DLD1 (cell line): ENCODE results near the gene MYH14.

Source experiments
- in situ Hi-C: cut with HindIII; loops from 2 replicates; pipeline ENCODE4 v1.10.0; 2017; ENCODE audit warnings: low sequenced_read_pairs

Gene MYH14

GRCh38 chr19:50255115-50255514, 51.7 kb downstream of the MYH14 start:
- in situ Hi-C loops = no loop called here

DNA sequence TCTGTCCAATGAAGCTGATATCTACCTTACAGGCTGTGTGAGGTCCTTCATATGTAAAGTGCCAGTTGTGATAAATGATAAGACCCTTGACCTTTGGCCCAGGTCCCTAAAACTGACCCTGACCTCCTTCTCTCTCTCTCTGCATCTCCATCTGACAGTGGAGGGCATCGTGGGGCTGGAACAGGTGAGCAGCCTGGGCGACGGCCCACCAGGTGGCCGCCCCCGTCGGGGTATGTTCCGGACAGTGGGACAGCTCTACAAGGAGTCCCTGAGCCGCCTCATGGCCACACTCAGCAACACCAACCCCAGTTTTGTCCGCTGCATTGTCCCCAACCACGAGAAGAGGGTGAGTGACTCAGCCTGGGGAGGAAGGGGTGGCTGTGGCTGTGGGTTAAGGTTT, 53.7 kb downstream of the MYH14 start:
- in situ Hi-C loops = no loop called here

GRCh38 chr19:50258918-50259372, 55.5 kb downstream of the MYH14 start:
- in situ Hi-C loops = no loop called here

GRCh38 chr19:50261446-50261970, 58.1 kb downstream of the MYH14 start:
- in situ Hi-C loops = no loop called here

GRCh38 chr19:50263176-50263575, 59.8 kb downstream of the MYH14 start:
- in situ Hi-C loops = no loop called here

GRCh38 chr19:50264483-50265186, 61.2 kb downstream of the MYH14 start:
- in situ Hi-C loops = no loop called here

- in situ Hi-C loops = no loop called here
These were observed 62.6 kb downstream of the MYH14 start for GRCh38 chr19:50266041-50266440.

DNA sequence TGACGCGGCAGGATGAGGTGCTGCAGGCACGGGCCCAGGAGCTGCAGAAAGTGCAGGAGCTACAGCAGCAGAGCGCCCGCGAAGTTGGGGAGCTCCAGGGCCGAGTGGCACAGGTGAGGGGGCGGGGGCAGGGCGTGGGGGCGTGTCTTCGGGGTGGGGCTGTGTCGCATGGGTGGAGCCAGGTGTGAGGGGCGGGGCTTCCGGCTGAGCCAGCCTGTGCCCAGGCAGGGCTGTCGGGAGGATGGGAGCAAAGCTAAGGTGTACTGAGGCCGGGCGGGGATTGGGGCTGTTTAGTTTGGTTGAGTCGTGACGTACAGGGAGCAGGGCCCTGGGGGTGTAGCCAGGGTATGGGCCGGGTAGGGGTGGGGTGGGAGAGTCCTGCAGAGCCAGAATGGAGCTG, 63.5 kb downstream of the MYH14 start:
- in situ Hi-C loops = no loop called here

GRCh38 chr19:50268041-50268440, 64.6 kb downstream of the MYH14 start:
- in situ Hi-C loops = no loop called here

GRCh38 chr19:50268501-50268900, 65.1 kb downstream of the MYH14 start:
- in situ Hi-C loops = no loop called here

DNA sequence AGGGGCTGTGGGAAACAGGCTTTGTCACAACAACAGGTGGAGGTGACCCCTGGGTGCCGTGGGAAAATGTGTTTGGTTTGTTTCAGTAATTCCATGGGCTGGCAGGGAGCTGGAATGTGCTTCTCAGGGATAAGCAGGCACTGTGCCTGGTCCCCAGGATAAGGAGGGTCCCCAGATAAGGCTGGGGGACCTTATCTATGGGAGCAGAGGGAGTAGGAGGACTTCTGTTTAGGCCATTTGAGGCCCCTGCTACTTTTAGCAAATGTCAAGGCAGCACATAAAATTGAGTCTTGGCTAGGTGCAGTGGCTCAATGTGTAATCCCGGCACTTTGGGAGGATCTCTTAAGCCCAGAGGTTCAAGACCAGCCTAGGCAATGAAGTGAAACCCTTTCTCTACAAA, 66.2 kb downstream of the MYH14 start:
- in situ Hi-C loops = no loop called here

GRCh38 chr19:50272263-50272897, 69.0 kb downstream of the MYH14 start:
- in situ Hi-C loops = no loop called here

- in situ Hi-C loops = no loop called here
These were observed 70.4 kb downstream of the MYH14 start for GRCh38 chr19:50273821-50274220.

- in situ Hi-C loops = no loop called here
These were observed 72.4 kb downstream of the MYH14 start for GRCh38 chr19:50275577-50276368.

- in situ Hi-C loops = no loop called here
These were observed 73.1 kb downstream of the MYH14 start for GRCh38 chr19:50276370-50277063.

DNA sequence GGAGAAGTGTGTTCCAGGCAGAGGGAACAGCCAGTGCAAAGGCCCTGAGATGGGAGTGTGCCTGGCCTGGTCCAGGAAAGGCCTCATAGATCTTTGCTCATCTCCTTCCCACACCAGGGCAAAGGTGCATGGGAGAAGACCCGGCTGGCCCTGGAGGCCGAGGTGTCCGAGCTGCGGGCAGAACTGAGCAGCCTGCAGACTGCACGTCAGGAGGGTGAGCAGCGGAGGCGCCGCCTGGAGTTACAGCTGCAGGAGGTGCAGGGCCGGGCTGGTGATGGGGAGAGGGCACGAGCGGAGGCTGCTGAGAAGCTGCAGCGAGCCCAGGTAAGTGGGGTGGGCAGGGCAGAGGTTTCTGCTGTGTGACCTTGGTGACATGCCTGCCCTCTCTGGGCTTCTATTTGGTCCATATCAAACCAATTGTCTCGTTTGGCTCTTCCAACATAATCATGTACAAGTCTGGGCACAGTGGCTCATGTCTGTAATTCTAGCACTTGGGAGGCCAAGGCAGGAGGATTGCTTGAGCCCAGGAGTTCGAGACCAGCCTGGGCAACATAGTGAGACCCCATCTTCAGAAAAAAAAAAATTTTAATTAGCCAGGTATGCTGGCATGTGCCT, 74.7 kb downstream of the MYH14 start:
- in situ Hi-C loops = no loop called here

GRCh38 chr19:50280074-50280473, 76.7 kb downstream of the MYH14 start:
- in situ Hi-C loops = no loop called here

DNA sequence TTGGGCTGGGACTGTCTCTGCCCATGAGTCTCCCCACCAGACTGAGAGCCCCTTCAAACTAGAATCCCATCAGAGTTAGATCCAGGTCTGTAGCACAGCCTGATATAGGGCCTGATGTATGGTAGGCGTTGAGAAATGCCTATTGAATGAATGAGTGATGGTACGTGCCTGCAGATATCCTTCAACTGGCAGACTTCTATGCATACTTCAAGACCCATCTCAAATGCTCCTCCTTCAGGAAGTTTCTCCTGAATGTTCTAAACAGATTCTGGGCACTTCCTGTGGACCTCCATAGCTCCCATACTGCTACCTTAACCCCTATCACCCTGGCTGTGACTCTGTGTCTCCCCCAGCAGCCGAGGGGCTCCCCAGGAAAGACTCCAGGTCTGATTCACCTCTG, 77.6 kb downstream of the MYH14 start:
- in situ Hi-C loops = no loop called here

GRCh38 chr19:50281491-50281890, 78.1 kb downstream of the MYH14 start:
- in situ Hi-C loops = no loop called here

DNA sequence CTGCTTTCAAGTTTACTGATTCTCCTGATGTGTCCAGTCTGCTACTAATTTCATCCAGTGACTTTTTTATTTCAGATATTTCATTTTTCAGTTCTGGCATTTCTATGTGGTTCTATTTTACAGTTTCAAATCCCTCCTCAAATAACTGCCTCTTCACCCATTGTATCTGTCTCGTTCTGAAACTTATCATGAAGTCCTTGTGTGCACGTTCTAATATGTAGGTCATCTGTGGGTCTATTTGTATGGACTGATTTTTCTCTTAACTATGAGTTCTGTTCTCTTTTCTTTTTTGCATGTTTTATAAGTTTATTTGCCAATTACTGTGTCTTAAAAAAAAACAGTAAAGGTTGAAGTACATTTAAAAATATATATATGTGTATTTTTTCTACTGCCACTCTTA, 82.4 kb downstream of the MYH14 start:
- in situ Hi-C loops = no loop called here

DNA sequence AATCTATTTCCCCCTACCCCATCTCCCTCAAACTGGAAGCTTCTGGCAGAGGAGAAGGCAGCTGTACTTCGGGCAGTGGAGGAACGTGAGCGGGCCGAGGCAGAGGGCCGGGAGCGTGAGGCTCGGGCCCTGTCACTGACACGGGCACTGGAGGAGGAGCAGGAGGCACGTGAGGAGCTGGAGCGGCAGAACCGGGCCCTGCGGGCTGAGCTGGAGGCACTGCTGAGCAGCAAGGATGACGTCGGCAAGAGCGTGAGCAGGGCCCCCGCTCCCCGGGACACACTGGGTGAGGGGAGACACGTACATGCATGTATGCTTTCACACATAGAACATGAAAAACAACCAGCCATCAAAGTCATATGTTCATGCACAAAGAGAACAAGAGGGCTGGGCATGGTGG, 83.0 kb downstream of the MYH14 start:
- in situ Hi-C loops = no loop called here
